Heart left ventricle (tissue), 16 donors: ENCODE data around the gene GPR39. TPM values are rescaled to one million over a fixed set of nuclear protein-coding genes. Genes with fewer than 3 reads are reported as not detected.

ENCODE experiments used
- ATAC-seq, 4 donors: fragments of 200-7000 bp; cut with Tn5 transposase; one replicate each; pipeline ENCODE4 v1.9.1; 2020 to 2022; ENCODE audit warnings: moderate library complexity in 4 of 4, mild to moderate bottlenecking in 3 of 4, moderate number of reproducible peaks in 1 of 4
- DNase-seq, 5 donors: peaks; one replicate each; pipeline ENCODE4 v3.0.0-alpha.2; 2020
- H3K27ac ChIP-seq, 12 donors: fragments of 200-600 bp; sonication (generic) in 4 of 12; one replicate each; pipeline versions ENCODE4 v1.5.0 to v1.8.0; 2016 to 2022; ENCODE audit warnings: mild to moderate bottlenecking in 2 of 12
- H3K27me3 ChIP-seq, 9 donors: fragments of 200-600 bp; sonication (generic) in 2 of 9; one replicate each; pipeline versions ENCODE4 v1.5.1 to v1.8.0; 2016 to 2022; ENCODE audit warnings: mild to moderate bottlenecking in 3 of 9
- H3K36me3 ChIP-seq, 9 donors: fragments of 200-600 bp; sonication (generic) in 2 of 9; one replicate each; pipeline versions ENCODE4 v1.5.0 to v1.8.0; 2018 to 2022; ENCODE audit warnings: mild to moderate bottlenecking in 2 of 9
- H3K4me1 ChIP-seq, 12 donors: fragments of 200-600 bp; sonication (generic) in 4 of 12; one replicate each; pipeline versions ENCODE4 v1.5.0 to v1.8.0; 2016 to 2022; ENCODE audit warnings: mild to moderate bottlenecking in 3 of 12
- H3K4me3 ChIP-seq, 12 donors: fragments of 200-600 bp; sonication (generic) in 4 of 12; one replicate each; pipeline versions ENCODE4 v1.5.0 to v1.8.0; 2017 to 2022; ENCODE audit warnings: mild to moderate bottlenecking in 9 of 12, moderate library complexity in 4 of 12
- H3K9me3 ChIP-seq, 12 donors: fragments of 200-600 bp; sonication (generic) in 4 of 12; one replicate each; pipeline versions ENCODE4 v1.5.0 to v1.8.0; 2016 to 2022; ENCODE audit warnings: mild to moderate bottlenecking in 1 of 12
- POLR2A ChIP-seq, 2 donors: fragments of 450-650 bp; IDR thresholded peaks; one replicate each; pipeline ENCODE4 v1.6.1; 2017; ENCODE audit warnings: antibody characterized with exemption in 2 of 2, mild to moderate bottlenecking in 2 of 2, moderate library complexity in 2 of 2
- WGBS, 4 donors: extraction: QIAGEN DNeasy Blood & Tissue Kit in 2 of 4; methylation state at CpG; one replicate each; pipeline versions ENCODE4 v1.1.5 to v1.1.7; 2013 to 2018; 5-methylcytosine and 5-hydroxymethylcytosine counted together
- intact Hi-C, 10 donors: fragments of 100-400 bp; cut with DNase I; formaldehyde crosslinking; loops; one replicate each; pipeline versions ENCODE4 v1.11.1 to v1.14.2; 2022
- polyA plus RNA-seq, 2 donors: library from polyadenylated mRNA; stranded (reverse); fragments of 200-250 nt; gene quantifications; one replicate each; pipeline ENCODE4 v1.2.3, GENCODE V29; 2013
- total RNA-seq, 9 donors: library from RNA; depleted of rRNA in 2 of 9; stranded (reverse); fragments of >200 nt in 2 of 9; fragmentation: NEBNext Ultra II Directional in 3 of 9; extraction: Animal tissue kit (Norgen Biotek cat#: 25700) in 3 of 9; gene quantifications; one replicate each; pipeline versions ENCODE4 v1.1.0 to v1.2.4, GENCODE V29; 2016 to 2023
- TF ChIP-seq, protein P1 (sequence below), 12 donors: fragments of 200-600 bp; sonication (generic) in 4 of 12; IDR thresholded peaks; one replicate each; pipeline versions ENCODE4 v1.5.0 to v1.8.0; 2018 to 2022; ENCODE audit warnings: antibody characterized with exemption in 12 of 12, mild to moderate bottlenecking in 5 of 12
- donor health status: ischemic (EF 13 %, LVEDD 7.1; RV severe dilation, severe dysfunction).
- donor health status: healthy with polysubstance abuse.
- donor health status: DM: no; HTN: yes; CAD: no.
- donor health status: DM: no; HTN: no; CAD: no.
- donor health status: ischemic (EF 25% LVEDD 6.9; RV normal size, moderate dysfunction).
- donor health status: ischemic (EF 25% LVEDD 5.7; RV mildly dilated, moderate dysfunction).
- donor health status: healthy.
- donor health status: DM: yes; HTN: yes; CAD: no.
- donor health status: ischemic (EF 35%, LVEDD 5.7; RV mildly dilated, moderate dysfunction).
- donor health status: nonischemic (EF 11% LVEDD 7.7; RV severe dilation, severe dysfunction).
- donor health status: DM: yes; HTN: yes; CAD: no.
- donor health status: PGD.
- donor health status: ischemic (EF 29% LVEDD 5.4; RV normal size, mild dysfunction).
- donor health status: nonischemic (EF 23%, LVEDD 6.1; RV moderate dilation, normal function).

The GPR39 gene
- total and polyA plus RNA-seq, 11 donors: 0.11 TPM; not detected in 10

DNA sequence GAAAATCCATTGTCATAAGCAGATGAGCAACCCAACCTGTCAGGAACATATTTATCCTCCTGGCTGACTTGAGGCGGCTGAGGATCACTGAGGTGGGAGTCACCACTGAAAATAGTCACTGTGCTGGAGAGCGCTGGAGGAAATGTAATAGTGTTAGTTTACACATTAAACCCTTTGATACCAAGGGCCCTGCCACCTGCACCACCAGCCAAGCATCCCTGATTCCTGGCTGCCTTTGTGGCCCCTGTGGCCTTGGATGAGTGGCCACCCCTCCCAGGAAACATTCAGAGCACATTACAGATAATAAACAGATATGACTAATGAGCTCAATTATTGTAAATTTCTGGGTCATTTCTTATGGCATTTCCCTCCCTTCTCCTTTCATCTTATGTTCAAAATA lies 147.5 kb downstream of the GPR39 start:
- 63 to 95% (median 92%) methylated on average over 2 of the region's 2 CpGs for WGBS, 4 donors
- intact Hi-C loops: no loop called here
- no peaks in the 10 kb centered on the region for H3K9me3 ChIP-seq
- H3K4me3 ChIP-seq: no peak overlapping the region
- no peak overlapping the region for H3K27ac ChIP-seq
- H3K36me3 ChIP-seq: no peaks in the 10 kb centered on the region
- no peaks in the 10 kb centered on the region for H3K4me1 ChIP-seq
- no peak for DNase-seq
- H3K27me3 ChIP-seq: no peaks in the 10 kb centered on the region
- ATAC-seq: no peak
- TF ChIP-seq POLR2A (IDR thresholded peaks at IDR 0.05): no peak
- TF ChIP-seq, protein P1, sequence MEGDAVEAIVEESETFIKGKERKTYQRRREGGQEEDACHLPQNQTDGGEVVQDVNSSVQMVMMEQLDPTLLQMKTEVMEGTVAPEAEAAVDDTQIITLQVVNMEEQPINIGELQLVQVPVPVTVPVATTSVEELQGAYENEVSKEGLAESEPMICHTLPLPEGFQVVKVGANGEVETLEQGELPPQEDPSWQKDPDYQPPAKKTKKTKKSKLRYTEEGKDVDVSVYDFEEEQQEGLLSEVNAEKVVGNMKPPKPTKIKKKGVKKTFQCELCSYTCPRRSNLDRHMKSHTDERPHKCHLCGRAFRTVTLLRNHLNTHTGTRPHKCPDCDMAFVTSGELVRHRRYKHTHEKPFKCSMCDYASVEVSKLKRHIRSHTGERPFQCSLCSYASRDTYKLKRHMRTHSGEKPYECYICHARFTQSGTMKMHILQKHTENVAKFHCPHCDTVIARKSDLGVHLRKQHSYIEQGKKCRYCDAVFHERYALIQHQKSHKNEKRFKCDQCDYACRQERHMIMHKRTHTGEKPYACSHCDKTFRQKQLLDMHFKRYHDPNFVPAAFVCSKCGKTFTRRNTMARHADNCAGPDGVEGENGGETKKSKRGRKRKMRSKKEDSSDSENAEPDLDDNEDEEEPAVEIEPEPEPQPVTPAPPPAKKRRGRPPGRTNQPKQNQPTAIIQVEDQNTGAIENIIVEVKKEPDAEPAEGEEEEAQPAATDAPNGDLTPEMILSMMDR (IDR thresholded peaks at IDR 0.05): no peak

DNA sequence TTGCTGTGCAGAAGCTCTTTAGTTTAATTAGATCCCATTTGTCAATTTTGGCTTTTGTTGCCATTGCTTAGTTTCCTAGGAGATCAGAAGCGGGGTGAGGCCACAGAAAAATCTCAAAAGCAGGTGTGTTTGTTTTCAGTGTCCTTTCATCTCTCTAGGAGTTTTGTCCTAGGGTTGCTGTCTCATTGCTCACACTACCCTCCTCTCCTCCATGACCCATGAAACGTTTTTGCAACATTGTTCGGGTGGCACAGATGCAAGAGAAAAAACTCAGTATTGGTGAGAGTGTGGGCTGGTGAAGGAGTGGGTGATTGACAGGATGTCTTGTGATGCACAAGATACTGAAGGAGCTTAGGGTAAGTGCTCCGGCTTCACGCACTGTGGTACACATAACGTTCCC lies 149.8 kb downstream of the GPR39 start:
- Histone ChIP-seq H3K27me3 (peaks cover 0 to 5% (median 0%) of the 10 kb centered on the region in 9 donors), H3K4me1 (no peaks in the 10 kb centered on the region), H3K4me3 (no peak overlapping the region), H3K27ac (no peak overlapping the region), H3K9me3 (no peaks in the 10 kb centered on the region), H3K36me3 (no peaks in the 10 kb centered on the region)
- intact Hi-C loops: no loop called here
- TF ChIP-seq POLR2A (IDR thresholded peaks at IDR 0.05): no peak
- TF ChIP-seq, protein P1 (IDR thresholded peaks at IDR 0.05): no peak
- no peak for DNase-seq
- whole genome bisulfite sequencing, 4 donors: 82 to 91% (median 88%) methylated on average over 6 of the region's 6 CpGs
- ATAC-seq: no peak

DNA sequence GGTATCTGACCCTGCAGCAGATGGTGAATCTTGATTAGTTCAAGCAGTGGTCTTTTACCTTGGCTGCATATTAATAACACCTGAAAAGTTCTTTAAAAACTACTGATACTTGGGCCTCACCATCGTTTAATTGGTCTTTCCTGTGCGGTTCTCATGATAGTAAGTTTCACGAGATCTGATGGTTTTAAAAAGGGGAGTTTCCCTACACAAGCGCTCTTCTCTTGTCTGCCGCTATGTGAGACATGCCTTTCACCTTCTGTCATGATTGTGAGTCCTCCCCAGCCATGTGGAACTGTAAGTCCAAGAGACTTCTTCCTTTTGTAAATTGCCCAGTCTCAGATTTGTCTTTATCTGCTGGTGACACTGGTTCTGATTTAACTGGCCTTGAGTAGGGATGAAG lies 151.1 kb downstream of the GPR39 start:
- DNase-seq: no peak
- intact Hi-C loops: no loop called here
- Histone ChIP-seq H3K36me3 (no peaks in the 10 kb centered on the region), H3K27ac (no peak overlapping the region), H3K4me3 (no peak overlapping the region), H3K27me3 (peaks cover 0 to 5% (median 0%) of the 10 kb centered on the region in 9 donors), H3K9me3 (no peaks in the 10 kb centered on the region), H3K4me1 (no peaks in the 10 kb centered on the region)
- ATAC-seq: no peak
- TF ChIP-seq POLR2A (IDR thresholded peaks at IDR 0.05): no peak
- TF ChIP-seq, protein P1 (IDR thresholded peaks at IDR 0.05): no peak
- 80 to 84% (median 82%) methylated on average over 5 of the region's 5 CpGs for WGBS, 4 donors

DNA sequence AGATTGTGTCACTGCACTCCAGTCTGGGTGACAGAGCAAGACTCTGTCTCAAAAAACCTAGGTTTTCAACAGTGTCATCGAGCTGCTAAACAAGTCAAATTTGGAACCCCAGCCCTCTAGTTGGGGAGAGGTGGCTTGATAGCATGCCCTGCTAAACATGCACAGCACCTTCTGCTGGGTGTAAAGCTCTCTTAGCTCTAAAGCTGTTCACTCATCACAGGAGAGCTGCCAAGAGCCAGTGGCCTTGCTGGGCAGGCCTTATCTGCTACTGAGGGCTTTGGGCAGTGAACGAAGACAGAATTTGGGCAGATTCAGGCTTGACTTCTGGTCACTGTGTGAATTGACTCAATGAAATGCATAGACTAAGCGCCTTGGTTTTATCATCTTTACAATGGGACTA lies 152.1 kb downstream of the GPR39 start:
- no peak for ATAC-seq

More for the DNA sequence above, 152.1 kb downstream of the GPR39 start:
- Histone ChIP-seq H3K27ac (no peak overlapping the region), H3K4me1 (no peaks in the 10 kb centered on the region), H3K9me3 (no peaks in the 10 kb centered on the region), H3K4me3 (no peak overlapping the region), H3K27me3 (peaks cover 0 to 5% (median 0%) of the 10 kb centered on the region in 9 donors), H3K36me3 (no peaks in the 10 kb centered on the region)
- TF ChIP-seq POLR2A (IDR thresholded peaks at IDR 0.05): no peak
- TF ChIP-seq, protein P1 (IDR thresholded peaks at IDR 0.05): no peak
- DNase-seq: no peak
- WGBS, 4 donors: 68 to 79% (median 72%) methylated on average over 3 of the region's 3 CpGs
- intact Hi-C loops: no loop called here
